Endometrium (tissue), 2 donors: Measurements from ENCODE around the gene OXCT2.

Source experiments
- FAIRE-seq: peaks from 2 replicates; lab custom pipeline; 2012; peaks lifted over from hg19 to GRCh38; lab: Jason Lieb, UNC
- donor health status: control.
- donor health status: control.

Gene OXCT2

GRCh38 chr1:39733161-39733560 is 38.0 kb downstream of the OXCT2 start:
- no peak for FAIRE-seq

- no peak for FAIRE-seq
Measured at GRCh38 chr1:39732730-39733129, 38.4 kb downstream of the OXCT2 start.

- no peak for FAIRE-seq
Measured at GRCh38 chr1:39729842-39730241, 41.3 kb downstream of the OXCT2 start.

- no peak for FAIRE-seq
Measured at GRCh38 chr1:39729030-39729429, 42.1 kb downstream of the OXCT2 start.

- no peak for FAIRE-seq
Measured at GRCh38 chr1:39727932-39728317, 43.2 kb downstream of the OXCT2 start.

GRCh38 chr1:39727221-39727931 is 43.8 kb downstream of the OXCT2 start:
- no peak for FAIRE-seq

GRCh38 chr1:39726600-39726999 is 44.5 kb downstream of the OXCT2 start:
- no peak for FAIRE-seq

- FAIRE-seq: no peak
Measured at GRCh38 chr1:39722495-39722894, 48.7 kb downstream of the OXCT2 start.

- FAIRE-seq: no peak
Measured at GRCh38 chr1:39721664-39722063, 49.5 kb downstream of the OXCT2 start.

GRCh38 chr1:39720094-39720999 is 50.8 kb downstream of the OXCT2 start:
- FAIRE-seq: peak; percentile 98
